ENCODE data around the gene KIF16B.

DNA sequence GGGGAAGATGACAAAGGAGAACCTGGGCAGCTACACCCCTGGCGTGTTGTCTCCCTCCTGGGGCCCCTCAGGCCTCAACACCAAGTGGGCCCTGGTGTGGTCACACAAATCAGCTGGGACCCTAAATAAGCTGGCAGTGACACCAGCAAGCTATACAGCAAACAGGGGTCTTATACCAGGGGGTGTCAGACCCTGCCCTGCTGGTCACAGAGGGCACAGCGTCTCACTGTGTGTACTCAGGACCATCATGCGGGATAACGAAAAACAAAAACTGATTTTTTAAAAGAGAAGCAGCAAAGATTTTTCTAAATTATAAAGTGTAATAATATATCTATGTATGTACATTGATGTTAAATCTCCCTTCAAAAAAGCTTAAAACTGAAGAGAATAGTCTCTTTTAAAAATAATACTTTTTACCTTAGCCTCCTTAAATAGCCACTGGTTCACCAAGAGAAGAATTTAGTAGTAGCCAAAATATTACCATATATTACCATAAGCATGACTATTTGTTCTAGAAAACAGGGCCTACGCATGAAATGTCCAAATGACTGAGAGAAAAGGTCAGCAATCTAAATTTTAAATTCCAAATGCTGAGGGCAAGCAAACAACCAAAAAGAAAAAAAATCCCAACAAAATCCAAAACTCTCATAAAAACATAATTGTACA is 220.4 kb downstream of the KIF16B start:
- TF ChIP-seq, protein P1, sequence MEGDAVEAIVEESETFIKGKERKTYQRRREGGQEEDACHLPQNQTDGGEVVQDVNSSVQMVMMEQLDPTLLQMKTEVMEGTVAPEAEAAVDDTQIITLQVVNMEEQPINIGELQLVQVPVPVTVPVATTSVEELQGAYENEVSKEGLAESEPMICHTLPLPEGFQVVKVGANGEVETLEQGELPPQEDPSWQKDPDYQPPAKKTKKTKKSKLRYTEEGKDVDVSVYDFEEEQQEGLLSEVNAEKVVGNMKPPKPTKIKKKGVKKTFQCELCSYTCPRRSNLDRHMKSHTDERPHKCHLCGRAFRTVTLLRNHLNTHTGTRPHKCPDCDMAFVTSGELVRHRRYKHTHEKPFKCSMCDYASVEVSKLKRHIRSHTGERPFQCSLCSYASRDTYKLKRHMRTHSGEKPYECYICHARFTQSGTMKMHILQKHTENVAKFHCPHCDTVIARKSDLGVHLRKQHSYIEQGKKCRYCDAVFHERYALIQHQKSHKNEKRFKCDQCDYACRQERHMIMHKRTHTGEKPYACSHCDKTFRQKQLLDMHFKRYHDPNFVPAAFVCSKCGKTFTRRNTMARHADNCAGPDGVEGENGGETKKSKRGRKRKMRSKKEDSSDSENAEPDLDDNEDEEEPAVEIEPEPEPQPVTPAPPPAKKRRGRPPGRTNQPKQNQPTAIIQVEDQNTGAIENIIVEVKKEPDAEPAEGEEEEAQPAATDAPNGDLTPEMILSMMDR (IDR thresholded peaks at IDR 0.05 in 2 of 3, conservative IDR thresholded peaks at IDR 0.05 in 1 of 3; ENCODE audit: borderline replicate concordance in 1 of 3, insufficient read depth in 1 of 3, low read depth in 2 of 3, low read length in 2 of 3), result no peak
- TF ChIP-seq, protein P2, sequence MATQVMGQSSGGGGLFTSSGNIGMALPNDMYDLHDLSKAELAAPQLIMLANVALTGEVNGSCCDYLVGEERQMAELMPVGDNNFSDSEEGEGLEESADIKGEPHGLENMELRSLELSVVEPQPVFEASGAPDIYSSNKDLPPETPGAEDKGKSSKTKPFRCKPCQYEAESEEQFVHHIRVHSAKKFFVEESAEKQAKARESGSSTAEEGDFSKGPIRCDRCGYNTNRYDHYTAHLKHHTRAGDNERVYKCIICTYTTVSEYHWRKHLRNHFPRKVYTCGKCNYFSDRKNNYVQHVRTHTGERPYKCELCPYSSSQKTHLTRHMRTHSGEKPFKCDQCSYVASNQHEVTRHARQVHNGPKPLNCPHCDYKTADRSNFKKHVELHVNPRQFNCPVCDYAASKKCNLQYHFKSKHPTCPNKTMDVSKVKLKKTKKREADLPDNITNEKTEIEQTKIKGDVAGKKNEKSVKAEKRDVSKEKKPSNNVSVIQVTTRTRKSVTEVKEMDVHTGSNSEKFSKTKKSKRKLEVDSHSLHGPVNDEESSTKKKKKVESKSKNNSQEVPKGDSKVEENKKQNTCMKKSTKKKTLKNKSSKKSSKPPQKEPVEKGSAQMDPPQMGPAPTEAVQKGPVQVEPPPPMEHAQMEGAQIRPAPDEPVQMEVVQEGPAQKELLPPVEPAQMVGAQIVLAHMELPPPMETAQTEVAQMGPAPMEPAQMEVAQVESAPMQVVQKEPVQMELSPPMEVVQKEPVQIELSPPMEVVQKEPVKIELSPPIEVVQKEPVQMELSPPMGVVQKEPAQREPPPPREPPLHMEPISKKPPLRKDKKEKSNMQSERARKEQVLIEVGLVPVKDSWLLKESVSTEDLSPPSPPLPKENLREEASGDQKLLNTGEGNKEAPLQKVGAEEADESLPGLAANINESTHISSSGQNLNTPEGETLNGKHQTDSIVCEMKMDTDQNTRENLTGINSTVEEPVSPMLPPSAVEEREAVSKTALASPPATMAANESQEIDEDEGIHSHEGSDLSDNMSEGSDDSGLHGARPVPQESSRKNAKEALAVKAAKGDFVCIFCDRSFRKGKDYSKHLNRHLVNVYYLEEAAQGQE (IDR thresholded peaks at IDR 0.05; ENCODE audit: low read depth), result no peak
- TF ChIP-seq SP1 (IDR thresholded peaks at IDR 0.05; ENCODE audit: low read depth), result no peak
- no peak for TF ChIP-seq POLR2A (IDR thresholded peaks at IDR 0.05; ENCODE audit: borderline replicate concordance, extremely low read depth, insufficient read depth, insufficient read length)
